Stimulated activated effector memory CD8-positive, alpha-beta T cell treated with anti-CD3 and anti-CD28 coated beads, Interleukin-12 subunit alpha, Interleukin-12 subunit beta, amount 100 ng/mL, for 72 hours (primary cell): ENCODE data around the gene SUPT3H.
A peak's percentile ranks its signal among the peaks of the same experiment; 100 is the strongest.

ENCODE experiments used
- ATAC-seq: fragments of 150-1000 bp; cut with Tn5 transposase; 2 replicates; pipeline ENCODE4 v1.10.0; 2021
- DNase-seq, 2 donors: peaks; one replicate each; pipeline ENCODE4 v3.0.0; 2021 to 2022; ENCODE audit warnings: low spot score in 2 of 2
- H3K27ac Mint-ChIP-seq: one replicate; pipeline ENCODE4 v1.8.0; 2022; ENCODE audit warnings: mild to moderate bottlenecking, mixed read lengths
- H3K36me3 Mint-ChIP-seq: one replicate; pipeline ENCODE4 v1.8.0; 2022; ENCODE audit warnings: mild to moderate bottlenecking, mixed read lengths
- H3K4me1 Mint-ChIP-seq: one replicate; pipeline ENCODE4 v1.8.0; 2022; ENCODE audit warnings: mixed read lengths
- H3K4me3 Mint-ChIP-seq: one replicate; pipeline ENCODE4 v1.8.0; 2022; ENCODE audit warnings: mild to moderate bottlenecking, mixed read lengths
- H3K9me3 Mint-ChIP-seq: one replicate; pipeline ENCODE4 v1.8.0; 2022; ENCODE audit warnings: mixed read lengths

Gene SUPT3H

DNA sequence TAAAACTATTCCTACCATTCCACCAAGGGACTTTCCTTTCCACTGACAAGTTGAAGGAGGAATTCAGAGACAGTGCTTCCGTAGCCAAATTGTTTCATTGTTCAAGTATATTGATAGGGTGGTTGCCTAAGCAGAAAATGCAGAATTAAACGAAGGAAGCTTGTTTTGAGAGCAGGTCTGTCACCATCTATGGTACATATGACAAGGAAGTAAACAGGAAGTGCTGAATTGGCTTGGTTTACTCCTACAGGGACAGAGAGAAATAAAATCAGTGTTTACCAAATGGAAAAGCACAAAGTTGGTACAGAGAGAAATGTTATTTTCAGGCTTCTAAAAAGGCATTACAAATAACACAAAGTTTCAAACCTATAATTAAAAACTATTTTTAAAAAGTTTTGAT lies 568.5 kb downstream of the SUPT3H start:
- no peaks in the 10 kb centered on the region for H3K36me3 Mint-ChIP-seq
- no peaks in the 10 kb centered on the region for H3K9me3 Mint-ChIP-seq
- peaks cover 23% of the 10 kb centered on the region for H3K4me1 Mint-ChIP-seq
- ATAC-seq (no peak), DNase-seq (no peak)
- peak overlapping the region; percentile 70 for H3K27ac Mint-ChIP-seq
- no peak overlapping the region for H3K4me3 Mint-ChIP-seq

DNA sequence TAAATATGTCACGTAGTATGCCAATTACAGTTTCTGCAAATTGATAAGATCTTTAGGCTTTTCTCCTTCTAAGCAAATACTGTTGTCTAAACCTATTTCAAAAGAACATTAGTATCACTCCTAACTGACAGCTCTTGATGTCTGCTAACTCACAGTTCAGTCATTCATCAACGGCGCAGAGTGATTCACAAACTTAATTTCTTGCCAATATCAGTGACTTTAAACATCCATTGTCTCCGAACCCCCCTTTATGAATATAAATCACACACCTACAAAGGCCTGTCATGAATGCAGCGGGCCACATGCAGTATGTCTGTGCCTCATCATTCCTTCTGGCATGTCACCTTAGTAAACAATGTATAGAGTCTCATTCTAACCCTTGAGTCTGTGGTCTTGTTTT lies 569.6 kb downstream of the SUPT3H start:
- H3K36me3 Mint-ChIP-seq: no peaks in the 10 kb centered on the region
- DNase-seq (no peak), ATAC-seq (no peak)
- no peak overlapping the region for H3K4me3 Mint-ChIP-seq
- H3K9me3 Mint-ChIP-seq: no peaks in the 10 kb centered on the region
- H3K27ac Mint-ChIP-seq: no peak overlapping the region
- H3K4me1 Mint-ChIP-seq: peaks cover 28% of the 10 kb centered on the region

DNA sequence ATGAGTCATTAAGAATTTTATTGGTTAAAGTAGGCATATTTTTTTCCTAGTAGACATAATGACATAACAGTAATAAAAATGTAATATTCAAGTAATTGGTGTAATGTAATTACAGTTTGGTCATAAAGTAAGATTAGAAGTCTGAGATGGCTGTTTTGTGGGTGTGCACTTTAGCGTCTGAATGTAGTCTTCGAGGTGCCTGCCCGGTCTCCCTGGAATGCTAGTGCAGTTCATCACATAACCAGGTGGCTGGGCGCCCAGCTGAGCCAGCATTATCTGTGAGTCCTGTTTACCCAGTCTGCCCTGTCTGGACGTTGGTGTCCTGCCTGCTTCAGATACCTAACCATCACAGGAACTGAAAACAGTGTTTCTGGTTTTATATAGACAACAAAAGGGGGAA lies 571.1 kb downstream of the SUPT3H start:
- no peaks in the 10 kb centered on the region for H3K36me3 Mint-ChIP-seq
- H3K27ac Mint-ChIP-seq: no peak overlapping the region
- H3K4me3 Mint-ChIP-seq: no peak overlapping the region
- H3K9me3 Mint-ChIP-seq: no peaks in the 10 kb centered on the region
- DNase-seq (no peak), ATAC-seq (no peak)
- peaks cover 26% of the 10 kb centered on the region for H3K4me1 Mint-ChIP-seq

DNA sequence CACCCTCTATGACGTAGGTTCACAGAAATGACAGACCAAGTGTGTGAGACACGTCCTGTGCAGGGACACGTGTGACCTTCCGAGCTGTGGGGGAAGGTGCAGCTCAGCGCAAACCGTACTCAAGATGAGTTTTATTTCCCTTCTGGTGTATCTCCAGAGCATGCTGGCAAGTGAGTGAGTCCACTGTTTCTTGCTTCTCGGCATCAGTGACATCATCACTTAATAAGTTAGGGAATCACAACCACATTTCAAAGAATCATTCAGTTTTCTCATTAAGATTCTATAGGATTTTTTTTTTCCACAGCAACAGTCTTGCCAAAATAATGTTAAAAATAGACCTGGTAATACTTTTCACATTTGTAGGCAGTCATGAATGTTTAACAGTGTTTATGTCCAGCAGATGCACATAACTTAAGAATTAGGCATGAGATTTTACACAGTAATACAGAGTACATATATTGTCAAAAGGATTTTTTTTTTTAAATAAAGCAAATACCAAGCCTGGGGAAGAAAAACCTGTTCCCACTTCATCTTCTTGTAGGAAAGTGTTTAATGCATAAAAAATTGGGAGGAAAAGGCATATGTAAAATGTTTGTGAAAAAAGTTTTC lies 572.4 kb downstream of the SUPT3H start:
- no peaks in the 10 kb centered on the region for H3K36me3 Mint-ChIP-seq
- peaks cover 18% of the 10 kb centered on the region for H3K4me1 Mint-ChIP-seq
- peak overlapping the region; percentile 45 for H3K27ac Mint-ChIP-seq
- H3K9me3 Mint-ChIP-seq: no peaks in the 10 kb centered on the region
- ATAC-seq (no peak), DNase-seq (no peak)
- H3K4me3 Mint-ChIP-seq: no peak overlapping the region

DNA sequence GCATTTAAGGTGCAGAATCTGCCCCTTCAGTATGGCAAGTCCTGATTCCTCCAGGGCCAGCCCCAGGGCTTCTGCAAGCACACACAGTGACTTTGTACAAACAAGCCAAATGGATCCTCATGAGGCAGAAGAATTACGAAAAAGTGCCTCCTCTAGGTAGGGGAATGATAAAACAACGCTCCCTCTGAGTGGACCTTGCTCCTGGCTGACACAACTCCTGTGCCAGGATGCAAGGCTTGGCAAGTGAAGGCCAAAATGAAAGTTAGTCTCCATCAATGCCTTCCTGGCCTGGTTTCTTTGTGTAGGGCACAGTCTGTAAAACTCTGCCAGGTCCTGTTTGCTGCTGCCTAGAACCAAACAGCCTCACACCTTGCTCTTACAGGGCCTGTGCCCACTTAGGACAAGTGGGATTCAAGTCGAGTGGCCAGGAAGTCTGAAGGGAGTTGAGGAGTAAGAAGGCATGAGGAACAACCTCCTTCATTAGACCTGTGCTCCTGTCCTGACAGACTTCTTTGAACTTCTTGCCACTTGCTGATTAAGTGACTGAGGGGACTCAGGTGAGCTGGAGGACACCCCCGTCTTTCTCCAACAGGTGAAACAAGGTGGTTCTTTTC lies 573.1 kb downstream of the SUPT3H start:
- Mint-ChIP-seq H3K27ac (peak overlapping the region; percentile 45), H3K36me3 (no peaks in the 10 kb centered on the region)

DNA sequence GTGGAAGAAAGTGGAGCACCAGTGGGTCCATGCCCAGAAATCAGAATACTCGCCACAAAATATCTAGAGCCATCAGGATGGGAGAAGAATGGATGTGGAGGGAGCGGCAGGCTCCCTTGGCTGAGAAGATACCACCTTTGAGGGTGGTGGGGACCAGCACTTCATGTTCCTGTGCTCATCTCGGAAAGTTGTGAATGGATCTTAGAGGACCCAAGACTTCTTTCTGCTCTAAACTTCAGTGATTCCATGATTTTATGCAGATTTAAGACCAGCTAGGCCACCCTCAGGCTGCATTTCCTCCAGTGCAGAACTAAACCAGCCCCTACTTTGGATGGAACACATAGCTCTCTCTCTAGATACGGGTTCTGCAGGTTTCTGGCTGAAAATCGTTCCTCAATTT lies 573.7 kb downstream of the SUPT3H start:
- Mint-ChIP-seq H3K4me1 (peaks cover 13% of the 10 kb centered on the region), H3K9me3 (no peaks in the 10 kb centered on the region), H3K36me3 (no peaks in the 10 kb centered on the region), H3K4me3 (no peak overlapping the region), H3K27ac (no peak overlapping the region)
- DNase-seq: no peak
- ATAC-seq: no peak

More for the DNA sequence above, 573.1 kb downstream of the SUPT3H start:
- DNase-seq (no peak), ATAC-seq (no peak)
- Mint-ChIP-seq H3K4me3 (no peak overlapping the region), H3K9me3 (no peaks in the 10 kb centered on the region), H3K4me1 (peaks cover 18% of the 10 kb centered on the region)

DNA sequence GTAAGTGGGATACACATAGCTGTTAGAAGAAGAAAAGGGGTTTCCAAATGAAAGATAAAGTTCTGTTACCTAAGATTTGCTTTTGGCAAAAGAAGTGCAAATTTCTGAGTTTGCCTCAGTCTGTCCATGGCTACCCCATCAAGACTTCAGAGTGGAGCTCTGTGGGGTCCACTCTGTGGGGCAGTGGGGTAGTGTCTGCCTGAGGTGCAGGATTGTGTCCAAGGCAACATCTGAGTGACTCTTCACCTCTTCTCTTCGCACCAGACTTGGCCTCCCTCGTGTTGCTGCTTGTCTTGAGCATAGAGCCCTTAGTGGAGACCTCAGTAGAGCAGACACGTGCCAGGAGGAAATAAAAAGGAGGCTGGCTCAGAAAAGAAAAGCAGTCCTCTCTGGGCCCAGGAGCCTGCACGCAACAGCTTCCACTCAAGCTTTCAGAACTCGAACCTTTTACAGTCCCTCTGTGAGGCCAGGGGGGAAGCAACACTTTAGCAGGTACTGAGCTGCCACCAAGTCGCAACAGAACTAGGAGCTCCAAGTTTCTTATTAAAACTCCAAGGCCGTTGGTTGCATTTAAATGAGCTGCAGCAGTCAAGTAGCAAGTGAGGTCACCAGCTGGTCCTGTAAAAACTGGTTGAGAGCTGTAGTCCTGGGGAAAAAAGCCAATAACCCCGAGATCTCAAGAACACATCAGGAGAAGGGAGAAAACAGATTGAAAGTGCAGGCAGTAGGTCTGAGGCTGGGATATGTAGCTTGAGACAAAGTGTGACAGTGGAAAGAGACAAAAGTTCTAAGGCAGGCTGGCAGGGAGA lies 576.7 kb downstream of the SUPT3H start:
- Mint-ChIP-seq H3K27ac (no peak overlapping the region), H3K9me3 (peaks cover 2% of the 10 kb centered on the region), H3K4me3 (no peak overlapping the region), H3K4me1 (peaks cover 11% of the 10 kb centered on the region), H3K36me3 (no peaks in the 10 kb centered on the region)
- DNase-seq (no peak), ATAC-seq (no peak)

DNA sequence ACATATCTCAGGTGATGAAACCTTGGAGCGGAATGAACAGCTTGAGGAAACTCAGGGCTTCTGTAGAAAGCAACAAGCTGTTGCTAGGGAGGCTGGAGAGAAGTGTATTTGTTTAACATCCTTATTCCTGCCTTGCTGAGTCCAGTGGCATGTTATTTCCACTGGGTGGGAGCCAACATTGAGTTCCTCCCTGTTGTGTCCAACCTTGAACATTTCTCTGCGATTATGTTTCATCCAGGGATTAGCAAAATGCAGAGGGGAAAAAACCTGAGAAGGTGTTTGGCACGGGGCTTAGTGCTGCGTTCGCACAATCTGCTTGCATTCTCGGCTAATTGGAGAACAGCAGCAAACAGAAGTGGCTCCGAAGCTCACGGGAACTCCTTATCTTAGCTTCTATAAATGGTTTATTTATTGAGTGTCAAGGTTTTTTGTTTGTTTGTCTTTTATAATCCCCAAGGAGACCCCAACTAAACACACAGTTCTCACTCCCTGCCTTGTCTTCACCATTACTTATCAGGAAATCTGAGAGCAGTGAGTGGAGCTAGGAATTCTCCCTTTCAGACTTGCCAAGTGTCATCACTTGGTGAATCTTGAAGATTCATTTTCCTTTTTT lies 577.5 kb downstream of the SUPT3H start:
- Mint-ChIP-seq H3K27ac (no peak overlapping the region), H3K4me1 (peaks cover 11% of the 10 kb centered on the region), H3K4me3 (no peak overlapping the region), H3K36me3 (no peaks in the 10 kb centered on the region), H3K9me3 (peaks cover 2% of the 10 kb centered on the region)
- DNase-seq (no peak), ATAC-seq (no peak)

DNA sequence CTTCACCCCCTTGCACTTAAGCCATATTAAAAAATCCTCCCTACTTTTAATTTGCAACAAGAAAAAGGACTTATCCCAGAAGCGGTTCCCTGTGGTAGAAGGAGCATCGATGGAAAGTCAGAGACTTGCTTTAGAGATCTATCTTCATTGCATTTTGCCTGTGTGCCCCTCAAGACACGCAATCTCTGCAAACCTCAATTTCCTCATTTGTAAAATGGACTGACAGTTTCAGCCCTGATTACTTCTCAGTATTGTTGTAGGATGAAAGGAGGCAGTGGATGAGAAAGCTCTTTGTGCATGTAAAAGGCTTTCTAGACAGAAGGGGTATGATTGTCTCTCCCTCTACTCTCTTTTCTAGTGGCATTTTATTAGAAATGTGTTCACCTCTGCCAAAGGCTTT lies 580.0 kb downstream of the SUPT3H start:
- Mint-ChIP-seq H3K4me3 (no peak overlapping the region), H3K27ac (no peak overlapping the region), H3K9me3 (peaks cover 2% of the 10 kb centered on the region), H3K4me1 (no peaks in the 10 kb centered on the region), H3K36me3 (no peaks in the 10 kb centered on the region)
- ATAC-seq (no peak), DNase-seq (no peak)

DNA sequence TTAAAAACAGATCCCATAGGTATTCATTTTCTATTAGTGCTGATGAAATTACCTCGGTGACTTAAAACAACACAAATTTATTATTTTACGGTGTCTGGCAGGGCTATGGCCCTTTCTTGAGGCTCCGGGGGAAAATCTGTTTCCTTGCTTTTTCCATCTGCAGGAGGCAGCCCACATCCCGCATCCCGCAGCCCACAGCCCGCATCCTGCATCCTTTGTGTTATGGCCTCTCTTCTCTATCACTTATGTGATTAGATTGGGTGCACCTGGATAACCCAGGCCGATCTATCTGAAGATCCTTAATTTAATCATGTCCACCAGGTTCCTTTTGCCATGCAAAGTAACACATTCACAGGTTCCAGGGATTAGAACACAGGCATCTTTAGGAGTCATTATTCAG lies 582.4 kb downstream of the SUPT3H start:
- Mint-ChIP-seq H3K4me3 (no peak overlapping the region), H3K4me1 (no peaks in the 10 kb centered on the region), H3K36me3 (no peaks in the 10 kb centered on the region), H3K9me3 (peaks cover 2% of the 10 kb centered on the region), H3K27ac (no peak overlapping the region)
- DNase-seq (no peak), ATAC-seq (no peak)

DNA sequence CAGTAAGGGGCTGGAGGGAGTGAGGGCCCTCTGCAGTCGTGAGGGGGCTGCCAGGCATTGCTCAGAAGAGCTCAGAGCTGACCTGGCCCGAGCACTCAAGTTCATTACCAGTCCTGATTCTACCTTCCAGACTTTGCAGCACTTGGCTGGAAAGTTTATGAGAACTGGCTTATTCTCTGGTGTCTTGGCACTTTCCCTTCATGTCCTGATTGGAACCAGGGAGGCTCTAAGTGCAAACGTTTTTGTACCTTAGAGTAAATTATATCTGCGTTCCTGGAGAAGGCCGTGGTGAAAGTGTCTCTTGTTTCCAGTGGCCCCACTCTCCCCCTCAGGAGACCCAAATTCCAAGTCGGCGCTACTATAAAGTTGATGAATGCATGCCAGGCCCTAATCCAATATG lies 587.9 kb downstream of the SUPT3H start:
- ATAC-seq (no peak), DNase-seq (no peak)
- no peaks in the 10 kb centered on the region for H3K9me3 Mint-ChIP-seq
- no peaks in the 10 kb centered on the region for H3K36me3 Mint-ChIP-seq
- peaks cover 14% of the 10 kb centered on the region for H3K4me1 Mint-ChIP-seq
- no peak overlapping the region for H3K27ac Mint-ChIP-seq
- no peak overlapping the region for H3K4me3 Mint-ChIP-seq

DNA sequence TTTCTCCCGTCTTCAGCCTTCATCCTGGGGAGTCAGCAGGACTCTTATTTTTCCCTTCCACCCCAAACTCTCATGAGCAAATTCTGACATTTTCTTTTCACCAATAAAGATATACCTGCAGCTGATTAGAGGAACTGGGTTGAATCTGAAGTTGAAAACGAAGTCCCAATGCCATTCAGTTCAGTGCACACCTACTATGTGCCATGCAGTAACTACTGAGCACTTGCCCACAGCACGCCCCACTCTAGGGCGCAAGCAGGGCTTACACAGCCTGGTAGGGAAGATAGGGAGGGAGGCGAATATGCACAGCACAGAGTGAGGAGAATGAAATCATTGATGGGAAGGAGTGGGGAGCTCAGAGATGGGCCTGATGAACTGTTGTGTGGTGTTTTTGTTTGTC lies 588.7 kb downstream of the SUPT3H start:
- Mint-ChIP-seq H3K4me1 (peaks cover 14% of the 10 kb centered on the region), H3K36me3 (no peaks in the 10 kb centered on the region), H3K27ac (no peak overlapping the region), H3K9me3 (no peaks in the 10 kb centered on the region), H3K4me3 (no peak overlapping the region)
- DNase-seq (no peak), ATAC-seq (no peak)

DNA sequence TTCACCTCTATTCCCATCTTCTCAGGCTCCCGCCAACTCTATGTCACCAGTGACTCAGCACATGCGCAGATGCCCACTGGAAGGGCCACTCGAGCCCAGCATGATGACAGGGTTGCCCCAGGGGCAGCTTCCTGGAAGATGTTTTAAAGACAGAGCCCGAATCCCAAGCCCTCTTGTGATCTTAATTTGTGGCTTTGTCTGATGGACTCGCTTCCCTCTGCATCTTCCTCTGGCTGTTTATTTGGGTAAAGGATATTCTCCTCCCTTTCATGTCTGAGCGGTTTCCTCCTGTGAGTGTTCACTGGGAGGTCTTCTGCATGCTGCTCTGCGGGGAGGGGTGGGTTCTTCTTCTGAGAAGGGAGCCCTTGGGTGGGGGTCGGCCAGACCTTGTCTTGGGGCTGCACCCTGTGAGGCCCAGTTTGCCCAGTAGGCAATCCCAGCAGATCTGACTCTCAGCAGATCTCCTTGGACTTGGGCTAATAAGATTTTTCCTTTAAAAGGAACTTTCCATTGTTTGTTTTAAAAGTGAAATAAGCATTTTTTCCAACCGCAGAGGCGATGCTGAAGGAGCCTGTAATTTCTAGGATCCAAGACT lies 589.2 kb downstream of the SUPT3H start:
- no peak for ATAC-seq
- Mint-ChIP-seq H3K4me3 (no peak overlapping the region), H3K9me3 (no peaks in the 10 kb centered on the region), H3K4me1 (peaks cover 14% of the 10 kb centered on the region), H3K36me3 (no peaks in the 10 kb centered on the region), H3K27ac (peak overlapping the region; percentile 43)
- no peak for DNase-seq

DNA sequence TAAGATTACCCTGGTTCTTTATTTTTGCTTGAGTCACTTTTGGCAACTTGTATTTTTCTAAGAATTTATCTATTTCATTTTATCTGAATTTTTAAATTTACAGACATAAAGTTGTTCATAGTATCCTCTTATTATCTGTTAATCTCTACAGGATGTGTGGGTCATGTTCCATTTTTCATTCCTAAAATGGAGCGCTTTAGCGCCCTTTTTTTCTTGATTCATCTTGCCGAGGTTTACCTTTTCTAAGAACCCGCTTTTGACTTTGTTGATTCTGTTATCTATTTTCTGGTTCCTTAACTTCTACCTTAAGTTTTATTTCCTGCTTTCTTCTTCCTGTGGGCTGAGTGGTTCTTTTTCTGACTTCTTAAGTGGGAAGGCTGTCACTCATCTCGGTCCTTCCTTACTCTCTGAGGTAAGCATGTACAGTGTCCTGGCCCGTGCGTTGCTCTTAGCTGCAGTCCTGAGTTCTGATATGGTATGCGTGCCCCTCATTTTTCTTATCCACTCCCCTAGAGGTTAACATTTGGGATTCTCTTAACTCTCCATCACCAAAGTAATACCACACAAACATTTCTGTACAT lies 590.4 kb downstream of the SUPT3H start:
- H3K9me3 Mint-ChIP-seq: no peaks in the 10 kb centered on the region
- H3K4me3 Mint-ChIP-seq: peak overlapping the region; percentile 1
- peaks cover 14% of the 10 kb centered on the region for H3K4me1 Mint-ChIP-seq
- no peak for DNase-seq
- H3K27ac Mint-ChIP-seq: peak overlapping the region; percentile 2
- ATAC-seq: peak; percentile 81
- no peaks in the 10 kb centered on the region for H3K36me3 Mint-ChIP-seq

DNA sequence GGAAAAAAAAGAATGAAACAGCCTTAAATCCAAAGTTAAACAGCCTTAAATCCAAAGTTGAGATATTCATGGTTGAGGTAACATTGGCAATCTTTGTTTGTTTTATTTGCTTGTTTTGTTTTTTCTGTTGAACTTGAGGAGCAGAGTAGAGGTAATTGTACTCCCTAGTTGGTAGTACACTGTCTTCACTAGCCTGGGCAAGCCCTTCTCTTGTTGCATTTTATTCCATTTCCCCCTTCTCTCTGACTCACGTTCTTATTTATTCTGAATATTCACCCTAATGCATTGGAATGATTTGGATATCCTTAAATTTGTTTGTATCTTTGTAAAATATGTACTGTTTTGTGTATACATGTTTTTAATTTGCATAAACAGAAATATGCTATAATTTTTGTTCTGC lies 592.6 kb downstream of the SUPT3H start:
- peaks cover 14% of the 10 kb centered on the region for H3K4me1 Mint-ChIP-seq
- no peaks in the 10 kb centered on the region for H3K36me3 Mint-ChIP-seq
- no peak overlapping the region for H3K4me3 Mint-ChIP-seq
- no peak overlapping the region for H3K27ac Mint-ChIP-seq
- no peaks in the 10 kb centered on the region for H3K9me3 Mint-ChIP-seq
- DNase-seq (no peak), ATAC-seq (no peak)
